GM23248 (cell line): Measurements from ENCODE around the gene NPBWR2.

ENCODE experiments used
- EZH2 ChIP-seq: fragments of 200-600 bp; sonication (generic); IDR thresholded peaks from 2 replicates; pipeline ENCODE4 v1.6.1; 2018; ENCODE audit warnings: antibody characterized with exemption, mild to moderate bottlenecking; ENCODE audit not compliant: insufficient read depth, poor library complexity, severe bottlenecking
- EZH2phosphoT487 ChIP-seq: fragments of 200-600 bp; sonication (generic); IDR thresholded peaks from 2 replicates; pipeline ENCODE4 v1.6.1; 2018; ENCODE audit warnings: antibody characterized with exemption, moderate library complexity, mild to moderate bottlenecking, low read depth; ENCODE audit not compliant: insufficient read depth

GRCh38 chr20:64068386-64069208, 38.8 kb downstream of the NPBWR2 start:
- no peak for TF ChIP-seq EZH2
- no peak for TF ChIP-seq EZH2phosphoT487
